HG02970 (cell line): ENCODE measurements around the gene S1PR1.

Source experiments
- ATAC-seq: cut with Tn5 transposase; IDR thresholded peaks from one replicate; pipeline ENCODE4 v1.9.1; 2021; ENCODE audit warnings: mild to moderate bottlenecking, moderate library complexity, moderate number of reproducible peaks; ENCODE audit not compliant: unreplicated experiment, low FRiP score

Gene S1PR1

DNA sequence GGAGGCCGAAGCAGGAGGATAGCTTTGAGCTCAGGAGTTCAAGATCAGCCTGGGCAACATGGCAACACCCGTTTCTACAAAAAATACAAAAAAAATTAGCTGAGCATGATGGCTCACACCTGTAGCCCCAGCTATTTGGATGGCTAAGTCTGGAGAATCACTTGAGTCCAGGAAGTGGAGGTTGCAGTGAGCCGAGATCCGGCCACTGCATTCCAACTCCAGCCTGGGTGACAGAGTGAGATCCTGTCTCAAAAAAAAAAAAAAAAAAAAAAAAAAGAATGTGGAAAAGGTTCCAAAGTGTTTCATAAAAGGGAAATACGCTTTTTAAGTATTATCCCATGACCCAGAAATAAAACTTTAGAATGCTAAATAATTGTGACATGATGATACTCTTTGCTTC lies 8.0 kb downstream of the S1PR1 start:
- no peak for ATAC-seq

DNA sequence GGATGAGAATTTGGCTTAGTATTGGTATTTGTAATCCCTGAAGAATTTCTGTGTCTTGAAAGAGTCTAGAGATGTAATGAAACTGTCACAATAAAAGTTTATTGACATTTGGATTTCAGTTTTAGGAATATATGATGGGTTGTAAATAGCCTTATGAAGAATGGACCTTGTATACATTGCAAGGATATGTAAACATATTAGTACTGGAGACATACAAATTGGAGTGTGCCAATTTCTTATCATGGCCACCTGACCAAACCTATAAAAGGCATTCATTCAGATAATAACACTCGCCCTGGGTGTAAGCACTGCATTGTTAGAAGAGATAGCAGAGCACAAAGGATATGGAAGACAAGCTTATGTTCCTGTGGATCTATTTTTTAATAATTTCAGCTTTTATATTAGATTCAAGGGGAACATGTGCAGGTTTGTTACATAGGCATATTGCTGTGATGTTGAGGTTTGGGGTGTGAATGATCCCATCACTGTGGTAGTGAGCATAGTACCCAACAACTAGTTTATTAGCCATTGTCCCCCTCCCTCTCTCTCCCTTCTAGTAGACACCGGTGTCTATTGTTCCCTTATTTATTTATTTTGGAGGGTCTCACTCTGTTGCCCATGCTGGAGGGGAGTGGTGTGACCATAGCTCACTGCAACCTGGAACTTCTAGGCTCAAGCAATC lies 8.6 kb downstream of the S1PR1 start:
- ATAC-seq: no peak

DNA sequence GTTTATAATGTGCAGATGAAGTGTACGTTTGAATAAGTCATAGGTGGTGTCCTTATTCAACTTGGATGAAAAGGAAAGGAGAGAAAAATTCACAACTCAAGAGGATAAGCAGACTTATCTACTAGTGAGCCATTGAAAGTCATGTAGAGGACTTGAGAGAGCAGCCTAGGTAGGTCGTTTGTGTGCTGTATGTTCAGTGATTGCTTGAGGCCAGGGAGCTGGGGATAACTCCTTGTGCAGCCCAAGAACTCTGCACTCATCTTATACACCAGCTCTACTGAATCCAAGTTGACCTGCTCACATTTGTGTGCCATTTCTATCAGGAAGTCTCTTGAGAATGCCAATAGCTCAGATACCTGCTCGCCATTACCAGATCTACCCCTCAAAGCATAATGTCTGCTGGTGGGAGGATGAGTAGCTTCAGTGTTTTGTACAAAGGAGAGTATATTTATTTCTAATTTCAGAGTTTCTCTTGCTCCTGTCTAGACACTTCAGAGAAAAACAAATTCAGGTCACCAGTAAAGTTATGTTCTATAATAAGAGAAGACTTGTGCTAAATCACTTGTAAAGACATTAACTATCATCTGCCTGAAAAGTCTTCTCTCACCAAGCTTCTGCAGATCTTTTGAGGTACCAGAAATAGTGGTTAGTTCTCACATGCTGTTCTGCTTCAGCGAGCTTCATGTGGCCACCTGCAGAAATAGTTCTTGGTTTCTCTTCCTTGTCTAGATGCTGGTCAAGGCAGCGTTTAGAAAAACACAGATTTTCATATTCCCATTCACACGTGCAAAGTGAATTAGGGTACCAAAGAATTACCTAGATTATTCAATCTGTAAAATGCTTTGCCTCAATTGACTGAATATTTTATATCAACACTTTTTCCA lies 10.8 kb downstream of the S1PR1 start:
- ATAC-seq: peak; percentile 87

DNA sequence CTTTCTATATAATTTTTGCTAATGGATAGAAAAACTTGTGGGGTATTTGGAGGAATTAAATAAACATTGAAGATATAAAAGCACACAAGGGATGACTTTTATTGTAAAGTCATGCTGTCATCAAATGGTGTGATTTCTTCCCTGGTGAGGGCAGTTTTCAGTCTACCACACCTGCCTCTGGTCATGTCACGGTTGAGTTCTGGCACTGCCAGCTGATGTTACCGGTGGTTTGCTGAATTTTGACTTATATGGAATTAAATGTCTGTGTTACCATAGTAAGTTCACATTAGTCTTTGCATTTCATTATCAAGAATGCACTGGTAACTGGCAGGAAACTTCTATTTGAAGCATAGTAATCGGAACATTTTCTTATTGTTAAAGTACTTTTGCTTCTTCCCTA lies 13.4 kb downstream of the S1PR1 start:
- ATAC-seq: no peak

DNA sequence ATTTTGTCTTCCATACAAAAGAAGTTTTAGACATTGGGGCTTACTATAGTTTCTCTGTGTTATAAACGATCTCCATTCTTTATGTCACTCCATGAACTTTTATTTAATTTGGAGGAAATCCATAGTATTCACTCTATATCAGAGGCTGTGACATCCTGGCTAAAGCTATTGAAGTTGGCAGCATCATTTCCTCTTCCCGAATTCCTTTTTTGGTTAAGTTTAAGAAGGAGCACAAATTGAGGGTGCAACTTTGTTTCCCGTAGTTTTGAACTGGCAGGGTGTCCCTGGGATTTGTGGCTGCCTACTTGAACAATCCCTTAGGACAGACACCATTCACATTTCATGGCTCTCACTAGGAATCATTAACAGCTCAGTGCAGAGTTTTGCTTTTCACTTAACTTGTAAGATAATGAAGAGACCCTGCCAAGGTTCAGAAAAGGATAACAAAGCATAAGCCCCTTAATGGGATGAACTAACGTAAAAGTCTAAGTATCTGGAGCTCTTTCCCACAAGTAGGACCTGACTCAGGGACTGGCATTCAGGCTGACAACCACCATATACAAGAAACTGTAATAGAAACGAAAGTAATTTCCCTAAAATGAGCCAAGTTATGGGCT lies 13.9 kb downstream of the S1PR1 start:
- no peak for ATAC-seq

DNA sequence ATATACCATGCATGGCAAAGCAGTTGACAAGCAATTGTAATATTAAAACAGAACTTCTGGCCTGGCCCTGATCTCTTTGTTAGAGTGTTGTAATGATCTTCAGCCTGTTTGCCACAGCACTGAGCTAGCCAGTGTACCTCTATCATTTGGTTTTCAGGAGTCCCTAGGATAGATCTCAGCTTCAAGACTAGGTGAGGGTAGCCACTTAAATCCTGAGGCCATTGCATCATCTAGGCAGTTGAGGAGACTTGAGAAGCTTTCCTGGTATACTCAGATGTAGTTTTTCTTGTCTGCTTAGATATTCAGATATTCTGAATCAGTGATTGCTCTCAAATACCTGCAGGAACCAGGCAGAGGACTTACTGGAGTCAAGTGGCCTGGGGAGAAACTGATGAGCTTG lies 14.7 kb downstream of the S1PR1 start:
- ATAC-seq: no peak

DNA sequence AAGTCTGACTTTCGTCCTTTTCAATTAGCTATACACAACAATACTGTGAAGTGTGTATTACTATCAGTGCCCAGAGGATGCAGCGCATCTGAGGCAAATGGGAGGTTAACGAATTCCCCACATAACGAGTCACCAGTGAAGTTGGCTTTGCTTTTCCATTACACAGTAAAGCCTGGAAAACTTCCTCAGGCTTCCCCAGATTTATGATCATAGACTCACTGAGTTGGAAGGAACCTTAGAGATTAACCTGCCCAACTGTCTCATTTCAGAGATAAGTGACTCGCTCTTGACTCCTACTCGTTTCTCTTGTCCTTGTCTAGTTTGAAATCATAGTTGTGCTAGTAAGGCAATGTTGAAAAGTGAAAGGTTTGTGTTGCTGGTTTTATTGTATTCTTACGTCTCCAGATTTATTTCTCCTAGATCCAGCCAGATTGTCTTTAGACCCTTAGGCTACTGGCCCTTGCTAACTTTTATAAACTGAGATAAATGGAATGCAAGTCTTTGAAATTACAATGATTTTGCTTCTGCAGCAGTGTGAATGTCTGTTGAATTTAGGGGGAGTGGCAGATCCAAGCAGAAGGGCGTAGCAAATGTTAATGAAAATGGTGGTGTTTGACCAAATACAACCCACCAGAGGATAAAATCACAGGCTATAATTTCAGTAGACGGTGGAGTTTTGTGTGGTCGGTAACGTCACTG lies 17.3 kb downstream of the S1PR1 start:
- no peak for ATAC-seq

DNA sequence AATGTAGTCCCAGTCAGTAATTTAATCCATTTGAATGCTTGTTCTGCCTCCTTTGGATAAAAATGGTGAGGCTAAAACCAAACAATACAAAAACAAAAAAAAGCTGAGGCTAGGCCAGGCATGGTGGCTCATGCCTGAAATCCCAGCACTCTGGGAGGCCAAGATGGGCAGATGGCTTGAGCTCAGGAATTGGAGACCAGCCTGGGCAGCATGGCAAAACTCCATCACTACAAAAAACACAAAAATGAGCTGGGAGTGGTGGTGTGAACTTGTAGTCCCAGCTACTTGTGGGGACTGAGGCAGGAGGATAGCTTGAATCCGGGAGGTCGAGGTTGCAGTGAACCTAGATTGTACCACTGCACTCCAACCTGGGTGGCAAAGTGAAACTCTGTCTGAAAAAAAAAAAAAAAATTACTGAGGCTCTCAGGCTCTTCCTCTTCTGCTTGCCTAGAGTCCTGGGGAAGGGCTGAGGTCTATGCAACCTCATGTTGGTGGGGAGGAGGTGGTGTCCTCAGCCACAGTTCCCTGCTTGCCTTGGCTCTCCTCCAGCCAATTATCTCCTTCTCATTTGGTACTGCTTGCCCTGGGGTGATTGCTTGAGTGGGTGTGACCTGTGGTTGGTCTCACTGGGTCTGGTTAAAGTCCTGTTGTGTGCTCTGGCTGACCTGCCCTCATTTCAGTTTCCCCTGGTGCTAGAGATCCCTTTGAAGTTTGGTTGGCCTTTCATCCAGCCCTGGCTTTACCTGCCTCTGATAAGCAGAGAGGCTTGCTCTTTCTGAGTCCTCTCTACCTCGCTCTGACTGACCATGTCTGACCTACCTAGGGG lies 20.9 kb downstream of the S1PR1 start:
- no peak for ATAC-seq

DNA sequence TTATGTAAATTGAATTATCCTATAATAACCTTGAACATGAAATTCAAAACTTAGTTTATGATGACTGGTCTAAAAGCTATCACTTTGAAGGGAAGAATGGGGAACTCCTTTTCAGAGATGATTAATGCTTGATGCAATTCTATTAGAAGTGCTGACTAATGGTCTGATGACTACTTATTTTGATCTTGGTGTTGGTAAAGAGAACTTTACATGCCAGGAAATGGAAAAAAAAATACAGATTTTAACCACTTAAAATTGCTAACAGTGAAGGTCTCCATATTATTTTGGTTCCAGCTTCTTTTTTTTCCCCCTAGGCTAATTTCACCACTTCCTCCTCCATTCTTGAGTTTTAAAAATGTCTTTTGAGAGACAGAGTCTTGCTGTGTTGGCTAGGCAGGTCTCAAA lies 22.9 kb downstream of the S1PR1 start:
- ATAC-seq: no peak

DNA sequence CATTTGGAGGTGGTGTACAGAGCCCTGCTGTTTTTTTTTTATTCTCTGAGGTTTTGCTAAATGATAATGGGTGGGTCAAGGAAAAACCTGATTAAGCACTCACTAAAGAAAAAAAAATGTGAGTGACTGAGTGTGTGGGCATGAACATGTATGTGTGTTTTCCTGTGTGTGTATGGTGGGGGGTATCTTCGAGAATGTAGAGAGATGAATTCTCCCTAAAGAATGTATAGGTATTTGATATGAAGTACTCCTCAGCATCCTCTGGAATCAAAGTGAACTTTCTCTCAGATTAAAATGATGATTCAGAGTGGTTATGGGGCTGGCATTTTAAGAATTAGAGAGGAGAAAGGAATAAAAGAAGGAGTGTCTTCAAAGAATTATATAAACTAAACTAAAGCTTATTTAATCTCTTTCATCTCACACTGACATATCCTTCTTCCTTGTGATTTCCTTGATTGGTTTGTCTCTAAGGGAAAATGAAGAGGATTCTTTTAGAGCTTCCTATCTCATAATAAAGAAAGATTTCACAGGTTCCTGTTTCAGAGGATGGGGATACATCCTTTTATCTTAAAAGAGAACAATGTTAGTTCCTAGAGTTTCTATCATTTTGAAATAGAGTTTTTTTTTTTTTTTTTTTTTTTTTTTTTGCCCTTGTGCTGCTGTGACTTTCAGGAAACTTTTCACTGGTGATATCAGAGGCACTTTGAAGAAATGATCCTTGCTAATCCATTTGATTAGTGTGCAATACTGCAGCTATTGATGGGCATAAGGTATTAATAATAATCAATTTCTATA lies 23.9 kb downstream of the S1PR1 start:
- no peak for ATAC-seq

DNA sequence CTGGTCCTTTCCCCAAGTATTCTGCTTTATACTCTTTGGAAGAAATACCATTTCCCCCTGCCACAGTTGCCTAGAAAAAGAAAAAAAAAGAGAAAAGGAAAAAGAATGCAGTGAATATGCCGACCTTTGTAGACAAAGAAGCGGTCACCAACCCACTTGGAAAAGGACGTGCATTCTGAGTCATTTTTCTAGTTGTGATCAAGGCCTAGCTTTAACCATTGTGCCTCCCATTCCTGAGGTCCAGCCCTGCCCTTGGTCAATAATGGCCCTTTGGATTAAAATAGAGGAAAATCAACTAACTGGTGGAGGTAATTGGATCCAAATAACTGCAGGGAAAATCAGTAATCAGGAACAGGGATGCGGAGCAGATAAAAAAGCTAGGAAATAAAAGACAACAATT lies 24.8 kb downstream of the S1PR1 start:
- no peak for ATAC-seq

DNA sequence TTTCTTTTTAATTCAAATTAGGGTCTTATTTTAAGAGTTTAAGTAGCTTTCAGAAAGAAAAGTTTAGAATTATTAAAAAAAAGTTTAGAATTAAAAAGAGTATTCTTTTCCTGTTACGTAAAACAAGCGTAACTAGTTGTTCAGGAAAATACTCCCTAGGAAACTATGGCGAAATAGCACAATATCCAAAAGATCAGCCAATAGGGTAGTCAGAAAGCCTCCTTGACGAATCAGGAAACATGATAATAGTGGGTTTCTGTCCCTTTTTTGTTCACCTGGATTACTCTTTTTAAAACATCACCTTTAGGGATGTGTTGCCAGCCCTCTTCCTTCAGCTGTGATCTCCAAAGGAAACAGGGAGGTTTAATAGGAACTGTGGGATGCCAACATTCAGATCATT lies 25.2 kb downstream of the S1PR1 start:
- no peak for ATAC-seq

DNA sequence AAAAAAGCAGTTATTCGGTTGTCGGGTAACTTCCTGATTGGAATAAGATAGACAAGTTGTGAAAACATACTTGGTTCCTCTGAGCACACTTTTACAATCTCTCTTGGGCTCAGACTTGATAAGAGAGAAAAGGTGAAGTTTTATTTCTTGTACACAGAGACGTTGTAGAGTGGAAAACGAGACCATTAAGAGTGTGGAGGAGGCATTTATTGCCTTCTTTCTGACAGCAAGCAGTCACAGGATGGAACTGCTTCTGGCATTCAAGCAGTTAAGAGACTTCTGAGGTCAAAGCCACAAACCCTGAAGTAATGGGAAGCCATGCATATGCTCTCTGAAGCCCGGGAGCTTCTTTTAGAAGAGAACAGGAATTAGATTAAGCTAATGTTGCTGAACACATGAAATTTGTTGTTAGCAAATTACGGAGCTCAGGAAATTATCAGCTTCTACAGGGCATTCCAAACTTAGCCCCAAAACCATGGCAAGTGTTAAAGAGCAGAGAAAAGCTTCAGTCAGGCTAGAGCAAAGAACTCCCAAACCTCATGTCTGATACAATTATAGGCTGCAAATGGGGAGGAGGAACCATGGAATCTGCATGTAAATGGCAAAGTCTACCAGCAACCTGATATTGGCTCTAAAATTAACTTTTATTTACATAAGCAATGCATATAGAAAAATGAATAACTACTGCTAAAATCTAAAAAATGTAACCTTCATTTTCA lies 26.0 kb downstream of the S1PR1 start:
- ATAC-seq: no peak

DNA sequence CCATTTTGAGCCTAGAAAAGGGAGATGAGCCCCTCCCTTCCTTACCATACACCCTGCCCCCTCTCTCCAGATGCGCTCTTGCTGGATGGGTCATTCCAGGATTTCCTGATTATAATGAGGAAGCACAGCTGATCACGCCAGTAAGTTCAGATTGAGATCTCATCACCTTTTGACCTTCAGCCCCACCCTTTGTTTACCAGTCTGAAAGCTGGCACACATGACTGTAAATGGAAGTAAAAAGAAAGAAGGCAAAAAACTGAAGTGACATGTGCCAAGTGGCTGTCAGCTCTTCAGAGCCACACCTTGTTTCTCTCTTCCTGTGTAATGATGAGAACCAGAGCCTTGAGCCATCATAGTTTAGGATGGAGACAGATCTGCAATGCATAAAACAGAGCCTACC lies 27.9 kb downstream of the S1PR1 start:
- no peak for ATAC-seq

DNA sequence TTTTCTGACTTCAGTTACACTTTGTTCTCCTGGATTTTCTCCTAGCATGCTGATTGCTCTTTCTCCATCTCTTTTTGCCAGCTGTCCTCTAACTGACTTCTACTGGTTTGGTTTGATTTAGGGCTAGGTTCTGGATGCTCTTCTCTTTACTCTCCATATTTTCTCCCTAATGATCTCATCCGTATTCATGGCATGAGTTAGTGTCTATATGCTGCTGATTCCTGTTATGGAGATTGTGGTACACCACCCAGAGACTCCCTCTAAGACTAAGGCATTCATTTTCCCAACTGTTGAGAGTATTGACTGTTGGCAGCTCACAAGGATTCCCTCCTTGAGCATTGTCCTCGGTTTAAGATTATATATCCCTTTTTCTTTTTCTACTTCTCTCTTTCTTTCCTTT lies 28.9 kb downstream of the S1PR1 start:
- no peak for ATAC-seq

DNA sequence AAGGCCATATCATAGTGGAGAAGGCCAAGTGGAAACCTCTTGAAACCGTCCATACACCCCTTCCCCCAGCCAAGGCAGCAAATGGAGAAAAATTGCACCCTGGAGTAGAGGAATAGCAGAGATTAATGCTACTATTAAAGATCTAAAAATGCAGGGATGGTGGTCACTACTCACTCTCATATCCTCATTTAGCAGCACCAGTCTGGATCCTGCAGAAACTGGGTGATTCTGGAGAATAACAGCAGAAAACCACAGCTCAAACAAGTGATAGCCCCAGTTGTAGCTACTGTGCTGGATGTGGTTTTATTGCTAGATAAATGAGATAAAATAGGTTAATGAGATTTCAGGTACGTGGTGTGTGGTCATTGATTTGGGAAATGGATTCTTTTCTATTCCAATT lies 30.3 kb downstream of the S1PR1 start:
- ATAC-seq: no peak

DNA sequence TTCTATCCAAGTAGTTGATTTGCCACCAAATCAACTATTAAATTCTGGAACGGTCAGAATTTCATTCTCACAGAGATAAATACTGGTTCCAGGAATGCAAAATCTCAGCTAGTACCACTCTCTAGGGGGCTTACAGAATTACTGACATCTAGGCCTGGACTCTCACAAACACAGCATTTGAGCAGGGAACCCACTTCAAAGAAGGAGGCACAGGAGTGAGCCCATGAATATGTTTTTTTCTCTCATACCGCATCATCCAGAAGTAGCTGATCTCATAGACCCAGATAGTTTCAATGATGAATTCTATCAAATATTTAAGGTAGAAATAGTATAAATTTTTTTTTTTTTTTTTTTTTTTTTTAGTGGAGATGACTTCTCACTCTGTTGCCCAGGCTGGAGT lies 32.1 kb downstream of the S1PR1 start:
- ATAC-seq: no peak

DNA sequence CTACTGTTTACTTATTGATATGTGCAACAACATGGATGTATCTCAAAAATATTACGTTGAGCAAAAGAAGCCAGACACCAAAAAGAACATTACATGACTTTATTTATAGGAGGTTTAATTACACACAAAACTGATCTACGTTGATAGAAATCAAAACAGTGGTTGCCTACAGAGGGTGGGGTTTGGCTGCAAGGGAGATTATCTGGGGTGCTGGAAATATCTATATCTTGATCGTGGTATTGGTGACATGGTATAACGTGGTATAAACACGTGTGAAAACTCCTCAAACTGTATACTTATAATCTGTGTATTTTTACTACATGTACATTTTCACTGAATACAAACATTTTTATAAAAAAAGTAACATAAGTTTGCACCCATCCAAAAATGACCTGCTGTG lies 38.9 kb downstream of the S1PR1 start:
- no peak for ATAC-seq

DNA sequence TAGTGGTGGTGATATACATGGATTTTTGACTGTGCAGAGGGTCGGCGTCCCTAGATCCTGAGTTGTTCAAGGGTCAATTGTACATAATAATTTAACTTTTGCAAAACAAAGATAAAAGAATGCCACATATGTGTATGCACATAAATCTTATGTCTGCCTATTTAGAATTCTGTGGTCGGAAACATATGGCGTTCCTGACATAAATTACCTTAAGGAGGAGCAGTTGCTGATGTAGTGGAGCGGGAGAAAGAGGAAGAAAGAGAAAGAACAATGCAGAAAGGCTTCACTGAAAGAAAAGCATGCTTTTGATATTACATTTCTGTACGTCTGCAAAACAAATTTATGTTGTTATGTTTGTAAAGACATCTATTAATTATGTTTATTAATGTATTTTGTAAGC lies 40.0 kb downstream of the S1PR1 start:
- no peak for ATAC-seq
